ENCODE measurements around the gene SLC5A11.
A peak's percentile ranks its signal among the peaks of the same experiment; 100 is the strongest.

Gene SLC5A11

GRCh38 chr16:24829153-24829552 is 16.6 kb upstream of the SLC5A11 start:
- H3K27me3 Mint-ChIP-seq (ENCODE audit: low read depth): no peaks in the 10 kb centered on the region
- no peak for TF ChIP-seq CTCF (IDR thresholded peaks at IDR 0.05; ENCODE audit: unreplicated experiment in 3 of 3)
- H3K9me3 Mint-ChIP-seq: no peaks in the 10 kb centered on the region
- no peak overlapping the region for H3K27ac Mint-ChIP-seq
- H3K36me3 Mint-ChIP-seq (ENCODE audit: low read depth): peaks cover 28% of the 10 kb centered on the region
- H3K4me3 Mint-ChIP-seq: no peak overlapping the region
- no peaks in the 10 kb centered on the region for H3K4me1 Mint-ChIP-seq

- Mint-ChIP-seq H3K27ac (no peak overlapping the region), H3K4me1 (no peaks in the 10 kb centered on the region), H3K4me3 (no peak overlapping the region), H3K9me3 (no peaks in the 10 kb centered on the region), H3K36me3 (ENCODE audit: low read depth) (no peaks in the 10 kb centered on the region), H3K27me3 (ENCODE audit: low read depth) (no peaks in the 10 kb centered on the region)
- TF ChIP-seq CTCF (IDR thresholded peaks at IDR 0.05; ENCODE audit: unreplicated experiment in 3 of 3): no peak
Measured at GRCh38 chr16:24833352-24833751, 12.4 kb upstream of the SLC5A11 start.

GRCh38 chr16:24834459-24835335 is 11.1 kb upstream of the SLC5A11 start:
- H3K27me3 Mint-ChIP-seq (ENCODE audit: low read depth): no peaks in the 10 kb centered on the region
- no peak overlapping the region for H3K4me3 Mint-ChIP-seq
- no peaks in the 10 kb centered on the region for H3K36me3 Mint-ChIP-seq (ENCODE audit: low read depth)
- H3K27ac Mint-ChIP-seq: no peak overlapping the region
- H3K9me3 Mint-ChIP-seq: no peaks in the 10 kb centered on the region
- H3K4me1 Mint-ChIP-seq: no peaks in the 10 kb centered on the region
- TF ChIP-seq CTCF (IDR thresholded peaks at IDR 0.05; ENCODE audit: unreplicated experiment in 3 of 3): peak in 2 of 3 experiments; percentile 31 to 43

GRCh38 chr16:24836836-24837235 is 8.9 kb upstream of the SLC5A11 start:
- Mint-ChIP-seq H3K9me3 (no peaks in the 10 kb centered on the region), H3K27ac (no peak overlapping the region), H3K4me1 (no peaks in the 10 kb centered on the region), H3K27me3 (ENCODE audit: low read depth) (no peaks in the 10 kb centered on the region), H3K36me3 (ENCODE audit: low read depth) (no peaks in the 10 kb centered on the region), H3K4me3 (no peak overlapping the region)
- TF ChIP-seq CTCF (IDR thresholded peaks at IDR 0.05; ENCODE audit: unreplicated experiment in 3 of 3): no peak

- no peak for TF ChIP-seq CTCF (IDR thresholded peaks at IDR 0.05; ENCODE audit: unreplicated experiment in 3 of 3)
- Mint-ChIP-seq H3K4me1 (no peaks in the 10 kb centered on the region), H3K9me3 (no peaks in the 10 kb centered on the region), H3K27me3 (ENCODE audit: low read depth) (no peaks in the 10 kb centered on the region), H3K27ac (peak overlapping the region in 1 of 3 experiments; percentile 39), H3K36me3 (ENCODE audit: low read depth) (no peaks in the 10 kb centered on the region), H3K4me3 (no peak overlapping the region)
Measured at GRCh38 chr16:24837969-24838368, 7.8 kb upstream of the SLC5A11 start.
